Hematopoietic multipotent progenitor cell treated with erythropoietin and hydrocortisone succinate and interleukin-3 and kit ligand, for 6 days (in vitro differentiated cells): ENCODE data around the gene ASB2.

Experiments used
- DNase-seq: peaks from one replicate; pipeline ENCODE4 v3.0.0-alpha.2; 2015

Gene ASB2

GRCh38 chr14:93960774-93961438 is 15.5 kb downstream of the ASB2 start:
- DNase-seq: no peak

- DNase-seq: no peak
Observed at GRCh38 chr14:93960108-93960475, 16.3 kb downstream of the ASB2 start.

DNA sequence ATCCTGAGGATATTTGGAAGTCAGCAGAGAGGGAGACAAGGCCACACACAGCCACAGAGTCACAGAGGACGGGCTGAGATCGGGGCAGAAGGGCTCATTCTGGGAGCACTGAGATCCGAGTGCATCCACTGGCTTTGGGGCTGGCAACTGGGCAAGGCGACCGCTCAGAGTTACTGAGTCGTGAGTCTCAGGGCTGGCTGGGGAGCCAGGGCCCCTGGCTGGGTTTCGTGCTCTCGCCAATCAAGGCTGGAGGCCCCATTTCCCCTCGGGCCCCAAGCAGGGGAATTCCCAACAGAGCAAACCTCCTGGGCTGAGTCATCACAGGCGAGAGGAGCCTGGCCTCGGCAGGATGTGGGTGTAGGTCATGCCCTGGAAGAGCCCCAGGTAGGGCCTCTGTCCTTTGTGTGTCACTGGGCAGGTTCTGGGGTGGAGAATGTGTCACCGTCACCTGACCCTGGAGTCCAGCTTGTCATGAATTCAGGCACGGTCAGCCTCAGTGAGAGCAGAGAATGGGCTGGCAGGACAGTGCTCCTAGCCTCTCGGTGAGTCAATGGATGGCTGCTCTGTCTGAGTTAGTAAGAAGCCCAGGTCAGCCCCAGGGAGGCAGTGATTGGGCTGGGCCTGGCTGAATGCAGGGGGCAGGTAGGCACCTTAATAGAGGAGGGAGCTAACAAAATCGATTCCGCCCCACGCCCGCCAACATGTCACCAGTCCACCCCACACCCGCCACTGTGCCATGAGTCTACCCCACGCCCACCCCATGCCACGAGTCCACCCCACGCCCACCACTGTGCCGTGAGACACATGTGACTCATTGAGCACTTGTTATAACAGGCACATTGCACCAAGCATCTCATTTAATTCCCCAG is 16.9 kb downstream of the ASB2 start:
- peak; percentile 28 for DNase-seq

- DNase-seq: no peak
Observed at GRCh38 chr14:93958567-93959238, 17.7 kb downstream of the ASB2 start.

- DNase-seq: no peak
Observed at GRCh38 chr14:93957751-93958566, 18.4 kb downstream of the ASB2 start.

GRCh38 chr14:93957333-93957710 is 19.0 kb downstream of the ASB2 start:
- no peak for DNase-seq

- no peak for DNase-seq
Observed at GRCh38 chr14:93956514-93957332, 19.6 kb downstream of the ASB2 start.

- DNase-seq: no peak
Observed at GRCh38 chr14:93955850-93956481, 20.4 kb downstream of the ASB2 start.

- peak; percentile 75 for DNase-seq
Observed at GRCh38 chr14:93954900-93955849, 21.2 kb downstream of the ASB2 start.

- no peak for DNase-seq
Observed at GRCh38 chr14:93954516-93954830, 21.9 kb downstream of the ASB2 start.

- DNase-seq: no peak
Observed at GRCh38 chr14:93953739-93954515, 22.4 kb downstream of the ASB2 start.

DNA sequence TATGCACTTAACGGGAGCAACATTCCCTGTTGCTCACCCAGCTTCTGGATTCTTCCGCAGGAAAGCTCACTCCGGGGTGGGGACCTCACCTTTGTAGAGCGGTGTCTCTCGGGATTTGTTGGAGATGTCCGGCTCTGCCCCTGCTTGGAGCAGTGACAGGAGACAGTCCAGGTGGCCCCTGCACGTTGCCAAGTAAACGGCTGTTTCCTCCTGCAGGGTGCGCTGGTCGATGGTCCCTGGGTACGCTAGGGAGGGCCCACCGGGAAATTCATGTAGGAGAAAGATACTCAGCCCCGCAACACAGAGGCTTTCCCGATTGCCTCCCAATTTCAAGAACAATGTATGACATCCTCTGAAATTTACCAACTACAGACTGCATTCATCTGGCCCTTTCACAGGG is 23.1 kb downstream of the ASB2 start:
- no peak for DNase-seq

- DNase-seq: no peak
Observed at GRCh38 chr14:93952829-93953228, 23.5 kb downstream of the ASB2 start.

DNA sequence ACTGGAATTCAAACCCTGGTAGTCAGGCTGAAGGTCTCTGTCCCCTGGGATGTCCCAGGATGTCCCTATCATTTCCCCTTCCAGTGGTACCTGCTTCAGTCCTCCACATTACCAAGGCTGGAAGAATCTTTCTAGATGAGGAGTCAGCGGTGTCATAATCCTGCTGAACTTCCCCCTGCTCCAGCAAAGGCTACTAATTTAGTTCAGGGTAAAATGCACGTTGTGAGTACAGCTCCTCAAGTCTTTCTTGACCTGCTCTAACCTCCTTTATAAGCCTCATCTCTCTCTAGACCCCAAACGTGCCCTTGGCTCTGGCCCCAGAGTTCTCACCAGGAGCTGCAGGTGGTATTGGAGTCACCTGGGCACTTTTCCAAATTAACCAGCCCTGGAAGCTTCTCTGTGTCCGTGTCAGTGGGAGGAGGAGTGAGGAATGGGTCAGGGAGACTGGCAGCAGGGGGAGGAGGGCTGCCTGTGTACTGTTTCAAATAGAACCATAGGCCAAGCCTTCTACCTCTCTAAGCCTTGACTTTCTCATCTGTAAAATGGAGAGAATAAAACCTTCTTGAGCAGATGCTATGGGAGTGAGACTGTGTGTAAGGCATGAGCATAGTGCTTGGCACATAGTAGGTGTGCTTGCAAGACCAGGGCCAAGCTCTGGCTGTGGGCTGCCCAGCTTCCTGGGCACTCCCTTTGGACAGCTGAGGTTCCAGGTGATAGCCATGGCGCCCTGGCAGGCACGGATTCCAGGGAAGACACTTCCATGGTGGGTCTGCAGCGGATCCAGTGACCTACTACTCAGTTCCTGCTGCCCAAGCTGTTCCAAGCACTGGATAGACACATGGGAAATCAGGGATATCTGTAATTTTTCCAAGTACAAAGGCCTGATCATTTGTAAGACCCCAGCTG is 24.5 kb downstream of the ASB2 start:
- DNase-seq: no peak

GRCh38 chr14:93950948-93951634 is 25.3 kb downstream of the ASB2 start:
- DNase-seq: no peak

GRCh38 chr14:93949511-93950075 is 26.8 kb downstream of the ASB2 start:
- no peak for DNase-seq

DNA sequence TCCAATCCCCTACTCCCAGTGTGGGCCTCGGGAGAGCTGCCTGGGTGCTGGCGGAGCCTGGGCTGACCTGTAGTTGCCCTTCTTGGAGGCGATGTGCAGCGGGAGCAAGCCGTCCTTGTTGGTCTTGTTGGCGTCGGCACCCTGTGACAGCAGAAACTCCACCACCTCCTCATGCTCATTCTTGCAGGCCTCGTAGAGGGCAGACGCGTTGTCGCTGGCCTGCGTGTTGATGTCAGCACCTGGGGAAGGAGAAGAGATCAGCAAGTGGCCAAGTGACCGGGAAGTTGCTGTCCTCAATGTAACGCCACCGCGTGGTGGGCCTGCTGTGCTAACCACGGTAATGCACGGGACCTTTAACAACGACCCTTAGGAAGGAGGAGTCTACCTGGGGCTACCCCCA is 29.1 kb downstream of the ASB2 start:
- no peak for DNase-seq
